ENCODE data around the gene EXOC6B.

DNA sequence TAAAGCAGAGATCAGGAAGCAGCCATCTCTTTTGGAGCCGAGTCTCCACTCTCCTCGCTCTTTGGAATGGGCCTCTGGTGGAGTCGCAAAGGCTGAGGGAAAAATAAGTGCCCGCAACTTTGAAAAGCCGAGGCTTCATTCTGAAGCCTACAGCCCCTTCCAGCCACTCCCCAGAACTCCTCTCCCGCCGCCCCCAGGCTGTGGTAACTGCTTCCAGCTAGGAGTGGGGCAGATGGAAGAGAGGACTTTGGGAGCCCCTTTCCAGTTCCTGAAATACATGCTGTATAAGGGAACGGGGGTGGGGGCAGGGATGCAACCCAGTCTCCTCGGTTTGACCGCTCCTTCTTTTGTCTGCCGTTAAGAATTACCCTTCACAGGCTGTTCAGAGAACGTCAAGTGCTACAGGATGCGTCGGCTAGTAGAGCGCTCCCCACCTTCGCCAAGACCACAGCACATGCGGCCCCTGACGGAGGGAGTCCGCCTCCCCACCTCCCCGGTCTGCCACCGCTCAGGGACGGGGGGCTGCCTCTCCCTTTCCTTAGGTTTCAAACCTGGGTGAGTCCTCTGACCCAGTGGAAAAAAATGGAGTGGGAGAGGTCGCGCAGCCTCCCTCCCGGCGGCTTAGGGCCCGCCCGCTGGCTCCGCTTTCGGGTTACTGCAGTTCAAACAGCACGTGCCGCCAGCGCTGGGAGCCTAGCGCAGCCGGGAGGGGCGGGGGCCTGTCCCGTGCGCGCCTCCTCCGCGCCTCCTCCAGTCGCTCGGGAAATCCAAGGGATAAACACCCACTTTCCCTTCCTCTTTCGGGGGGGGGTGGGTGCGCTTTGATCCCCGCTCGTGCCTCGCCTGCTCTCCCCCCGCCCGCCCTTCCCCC lies 683.0 kb downstream of the EXOC6B start:
- TF ChIP-seq YY1 (IDR thresholded peaks at IDR 0.05; ENCODE audit: low read depth) (no peak), EGR1 (IDR thresholded peaks at IDR 0.05) (no peak), NFIC (IDR thresholded peaks at IDR 0.05) (no peak), CREB1 (IDR thresholded peaks at IDR 0.05; ENCODE audit: low read depth) (no peak), TAF1 (IDR thresholded peaks at IDR 0.05; ENCODE audit: low read depth) (no peak), FOXM1 (IDR thresholded peaks at IDR 0.05; ENCODE audit: borderline replicate concordance, low read depth) (no peak)
- TF ChIP-seq, protein P1, sequence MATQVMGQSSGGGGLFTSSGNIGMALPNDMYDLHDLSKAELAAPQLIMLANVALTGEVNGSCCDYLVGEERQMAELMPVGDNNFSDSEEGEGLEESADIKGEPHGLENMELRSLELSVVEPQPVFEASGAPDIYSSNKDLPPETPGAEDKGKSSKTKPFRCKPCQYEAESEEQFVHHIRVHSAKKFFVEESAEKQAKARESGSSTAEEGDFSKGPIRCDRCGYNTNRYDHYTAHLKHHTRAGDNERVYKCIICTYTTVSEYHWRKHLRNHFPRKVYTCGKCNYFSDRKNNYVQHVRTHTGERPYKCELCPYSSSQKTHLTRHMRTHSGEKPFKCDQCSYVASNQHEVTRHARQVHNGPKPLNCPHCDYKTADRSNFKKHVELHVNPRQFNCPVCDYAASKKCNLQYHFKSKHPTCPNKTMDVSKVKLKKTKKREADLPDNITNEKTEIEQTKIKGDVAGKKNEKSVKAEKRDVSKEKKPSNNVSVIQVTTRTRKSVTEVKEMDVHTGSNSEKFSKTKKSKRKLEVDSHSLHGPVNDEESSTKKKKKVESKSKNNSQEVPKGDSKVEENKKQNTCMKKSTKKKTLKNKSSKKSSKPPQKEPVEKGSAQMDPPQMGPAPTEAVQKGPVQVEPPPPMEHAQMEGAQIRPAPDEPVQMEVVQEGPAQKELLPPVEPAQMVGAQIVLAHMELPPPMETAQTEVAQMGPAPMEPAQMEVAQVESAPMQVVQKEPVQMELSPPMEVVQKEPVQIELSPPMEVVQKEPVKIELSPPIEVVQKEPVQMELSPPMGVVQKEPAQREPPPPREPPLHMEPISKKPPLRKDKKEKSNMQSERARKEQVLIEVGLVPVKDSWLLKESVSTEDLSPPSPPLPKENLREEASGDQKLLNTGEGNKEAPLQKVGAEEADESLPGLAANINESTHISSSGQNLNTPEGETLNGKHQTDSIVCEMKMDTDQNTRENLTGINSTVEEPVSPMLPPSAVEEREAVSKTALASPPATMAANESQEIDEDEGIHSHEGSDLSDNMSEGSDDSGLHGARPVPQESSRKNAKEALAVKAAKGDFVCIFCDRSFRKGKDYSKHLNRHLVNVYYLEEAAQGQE (IDR thresholded peaks at IDR 0.05; ENCODE audit: low read depth): no peak
- TF ChIP-seq, protein P2, sequence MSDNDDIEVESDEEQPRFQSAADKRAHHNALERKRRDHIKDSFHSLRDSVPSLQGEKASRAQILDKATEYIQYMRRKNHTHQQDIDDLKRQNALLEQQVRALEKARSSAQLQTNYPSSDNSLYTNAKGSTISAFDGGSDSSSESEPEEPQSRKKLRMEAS (IDR thresholded peaks at IDR 0.05): peak; percentile 64
- TF ChIP-seq, protein P3, sequence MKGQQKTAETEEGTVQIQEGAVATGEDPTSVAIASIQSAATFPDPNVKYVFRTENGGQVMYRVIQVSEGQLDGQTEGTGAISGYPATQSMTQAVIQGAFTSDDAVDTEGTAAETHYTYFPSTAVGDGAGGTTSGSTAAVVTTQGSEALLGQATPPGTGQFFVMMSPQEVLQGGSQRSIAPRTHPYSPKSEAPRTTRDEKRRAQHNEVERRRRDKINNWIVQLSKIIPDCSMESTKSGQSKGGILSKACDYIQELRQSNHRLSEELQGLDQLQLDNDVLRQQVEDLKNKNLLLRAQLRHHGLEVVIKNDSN (IDR thresholded peaks at IDR 0.05): no peak
